GM12872 (cell line): Measurements from ENCODE around the gene PDE6D.

Experiments
- CTCF ChIP-seq: IDR thresholded peaks from 3 replicates; pipeline ENCODE4 v1.5.1; 2011; ENCODE audit warnings: low read depth, mild to moderate bottlenecking, low read length, moderate library complexity; ENCODE audit not compliant: insufficient read depth

PDE6D gene

DNA sequence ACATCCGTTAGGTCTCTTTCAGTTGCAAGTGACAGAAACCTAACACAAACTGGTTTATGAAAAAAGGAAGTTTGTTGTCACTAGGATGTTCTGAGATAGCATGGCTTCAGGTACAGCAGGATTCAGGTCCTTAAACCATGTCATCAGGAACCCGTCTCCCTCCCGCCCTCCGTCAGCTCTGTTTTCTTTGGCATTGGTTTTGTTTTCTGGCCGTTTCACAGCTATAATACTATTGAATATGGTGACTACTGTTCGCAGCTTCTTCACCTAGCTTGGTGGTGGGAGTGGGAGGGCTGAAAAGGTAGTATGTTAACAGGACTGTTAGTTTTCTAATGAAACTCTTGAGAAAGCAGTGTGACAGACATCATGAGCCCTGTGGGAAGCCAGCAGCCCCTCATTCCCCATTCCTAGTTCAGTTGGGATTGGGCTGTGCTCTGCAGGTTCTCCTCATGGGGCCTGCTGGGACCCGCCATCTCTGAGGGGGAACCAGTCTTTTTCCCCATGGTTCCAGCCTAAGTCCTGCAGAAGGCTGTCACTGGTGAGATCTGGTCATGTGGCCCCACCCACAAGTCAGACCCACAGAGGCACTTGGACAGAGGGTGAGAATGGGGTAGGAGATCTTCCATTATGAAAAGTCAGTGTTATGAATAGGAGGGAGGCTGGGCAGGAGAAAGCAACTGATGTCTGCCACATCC lies 60.6 kb downstream of the PDE6D start:
- TF ChIP-seq CTCF, result no peak

DNA sequence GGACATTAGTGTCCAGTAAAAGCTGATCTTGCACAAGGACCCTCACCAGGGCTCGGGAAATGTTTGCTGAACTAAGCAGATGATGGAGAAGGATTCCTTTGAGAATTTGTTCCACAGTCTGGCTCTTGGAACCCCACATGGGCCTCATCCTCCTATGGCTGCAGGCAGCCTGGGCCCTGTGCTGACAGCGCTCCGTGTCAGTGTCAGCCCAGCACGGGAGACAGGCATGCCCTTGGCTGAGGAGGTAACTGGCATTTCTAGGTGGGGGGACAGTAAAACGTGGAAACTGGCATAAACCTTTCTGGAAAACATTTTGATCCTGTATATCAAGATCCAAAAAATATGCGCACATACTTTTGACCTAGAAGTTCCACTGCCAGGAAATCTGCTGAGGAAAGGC lies 62.3 kb downstream of the PDE6D start:
- TF ChIP-seq CTCF, result no peak

DNA sequence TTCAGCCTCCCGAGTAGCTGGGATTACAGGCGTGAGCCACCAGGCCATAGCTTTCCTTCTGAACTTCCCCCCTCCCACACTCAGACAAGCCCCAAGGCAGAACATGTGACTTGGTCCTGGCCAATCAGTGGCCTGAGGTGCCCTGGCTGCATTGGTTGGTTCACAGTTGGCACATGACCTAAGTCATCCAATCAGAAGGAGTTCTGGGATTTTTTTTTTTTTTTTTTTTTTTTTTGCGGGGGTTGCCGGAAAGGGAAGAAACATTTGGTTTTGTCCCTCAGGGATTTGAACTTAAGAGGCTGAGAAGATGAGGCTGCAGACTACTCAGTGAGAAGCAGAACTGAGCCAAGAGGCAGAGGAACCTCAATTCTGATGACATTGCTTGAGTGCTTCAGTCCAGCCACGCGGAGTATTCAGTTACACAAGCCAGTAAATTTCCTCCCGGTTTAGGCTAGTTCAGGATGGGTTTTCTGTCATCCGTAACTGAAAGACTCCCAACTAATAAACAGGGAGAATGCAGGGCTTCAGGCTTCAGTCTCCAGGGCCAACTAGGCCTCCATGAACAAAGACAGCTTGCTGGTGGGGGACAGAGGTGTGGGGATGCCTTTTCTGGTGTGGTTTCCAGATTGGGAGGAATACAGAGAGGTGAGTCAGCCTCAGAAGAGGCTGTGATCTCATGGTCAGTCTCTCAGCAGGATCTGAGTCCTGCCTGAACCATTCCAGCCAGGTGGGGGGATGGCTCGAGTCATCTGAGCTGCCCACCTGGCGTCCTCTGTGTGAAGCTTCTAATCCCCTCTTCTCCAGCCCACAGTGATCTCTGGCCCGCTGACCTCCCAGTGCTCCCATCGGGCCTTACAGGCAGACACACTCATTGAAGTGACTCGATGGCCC lies 63.6 kb downstream of the PDE6D start:
- no peak for TF ChIP-seq CTCF

DNA sequence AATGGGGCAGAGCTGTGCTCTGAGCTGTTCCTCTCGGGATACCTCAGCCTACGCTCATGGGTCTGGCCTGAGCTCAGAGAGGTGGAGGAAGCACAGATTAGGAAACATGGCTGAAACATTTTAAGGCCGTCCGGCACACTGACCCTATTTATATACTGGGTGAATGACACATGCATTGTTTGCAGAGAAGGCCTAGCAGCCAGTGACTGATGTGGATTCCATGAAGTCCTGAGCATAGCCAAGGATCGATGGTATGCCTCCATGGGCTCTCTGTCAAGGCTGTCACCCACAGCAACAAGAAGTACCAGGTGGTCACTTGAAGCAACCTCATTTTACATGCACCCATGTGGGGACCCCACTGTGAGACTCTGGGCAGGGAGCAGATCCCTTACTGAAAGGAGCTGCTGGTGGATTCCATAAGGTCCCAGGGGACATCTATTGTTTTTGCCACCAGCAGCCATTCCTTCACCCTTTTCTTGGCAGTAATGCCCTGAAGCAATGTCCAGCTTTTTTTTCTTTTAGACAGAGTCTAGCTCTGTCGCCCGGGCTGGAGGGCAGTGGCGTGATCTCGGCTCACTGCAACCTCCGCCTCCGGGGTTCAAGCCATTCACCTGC lies 64.3 kb downstream of the PDE6D start:
- no peak for TF ChIP-seq CTCF

DNA sequence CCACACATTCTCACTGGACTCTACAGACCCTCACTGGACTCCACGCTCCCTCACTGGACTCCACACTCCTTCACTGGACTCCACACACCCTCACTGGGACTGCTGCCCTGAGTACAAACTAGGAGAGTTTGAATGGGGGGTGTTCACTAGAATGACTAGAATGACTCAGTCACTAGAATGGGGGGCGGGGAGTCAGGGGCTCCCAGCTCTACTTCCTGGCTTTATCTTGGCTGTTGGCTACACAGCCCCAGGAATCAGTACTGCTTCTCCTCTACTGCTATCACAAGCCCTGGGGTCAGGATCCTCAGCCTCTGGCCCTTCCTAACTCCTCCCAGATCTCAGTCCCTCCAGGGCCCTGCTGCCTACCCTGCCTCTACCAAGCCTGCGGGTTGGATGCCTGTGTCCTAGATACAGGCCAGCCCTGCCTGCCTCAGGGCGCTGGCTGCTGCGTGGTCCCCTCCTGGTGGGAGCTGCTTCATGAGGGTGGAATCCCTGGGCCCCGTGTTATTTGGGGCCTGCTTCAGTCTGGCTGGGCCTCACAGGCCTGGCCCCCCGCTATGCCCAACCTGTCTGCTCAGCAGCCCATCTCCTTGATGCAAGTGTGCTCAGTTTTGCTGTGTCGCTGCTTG lies 65.0 kb downstream of the PDE6D start:
- no peak for TF ChIP-seq CTCF

DNA sequence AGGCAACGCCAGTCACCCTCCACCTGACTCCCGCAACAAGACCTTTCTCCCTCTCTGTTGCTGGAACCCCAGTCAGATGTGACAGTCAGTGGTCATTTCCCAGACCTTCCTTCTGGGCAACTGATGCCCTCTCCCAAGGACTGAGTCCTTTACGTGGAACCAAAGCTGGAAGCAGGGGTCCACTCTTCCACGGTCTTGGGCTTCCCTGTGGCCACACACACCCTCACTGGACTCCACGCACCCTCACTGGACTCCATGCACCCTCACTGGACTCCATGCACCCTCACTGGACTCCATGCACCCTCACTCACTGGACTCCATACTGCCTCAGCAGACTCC lies 65.6 kb downstream of the PDE6D start:
- no peak for TF ChIP-seq CTCF
